HuH-7.5 (cell line): ENCODE results near the gene RPA3.

Experiments
- DNase-seq: peaks from one replicate; pipeline ENCODE4 v3.0.0; 2011; ENCODE audit warnings: low spot score

The RPA3 gene

GRCh38 chr7:7653593-7654187 is 64.7 kb downstream of the RPA3 start:
- no peak for DNase-seq

GRCh38 chr7:7652798-7653540 is 65.4 kb downstream of the RPA3 start:
- DNase-seq, result no peak

- no peak for DNase-seq
These were observed 66.9 kb downstream of the RPA3 start for GRCh38 chr7:7651479-7651878.

GRCh38 chr7:7650682-7651206 is 67.7 kb downstream of the RPA3 start:
- no peak for DNase-seq

- DNase-seq, result no peak
These were observed 70.8 kb downstream of the RPA3 start for GRCh38 chr7:7647495-7648036.

GRCh38 chr7:7642081-7642480 is 76.3 kb downstream of the RPA3 start:
- no peak for DNase-seq

- no peak for DNase-seq
These were observed 77.2 kb downstream of the RPA3 start for GRCh38 chr7:7641129-7641663.

GRCh38 chr7:7640221-7641128 is 77.9 kb downstream of the RPA3 start, which contains the start of gene UMAD1:
Gene UMAD1 (plus strand): TSS chr7:7640752. CDS start chr7:7673372, 32,620 bp downstream.
- peak; percentile 78 for DNase-seq

GRCh38 chr7:7639847-7640220 is 78.6 kb downstream of the RPA3 start:
- no peak for DNase-seq

GRCh38 chr7:7639421-7639820 is 79.0 kb downstream of the RPA3 start:
- DNase-seq, result no peak

GRCh38 chr7:7630626-7631329 is 87.6 kb downstream of the RPA3 start:
- DNase-seq, result no peak

GRCh38 chr7:7628476-7628875 is 89.9 kb downstream of the RPA3 start:
- no peak for DNase-seq

- no peak for DNase-seq
These were observed 97.7 kb downstream of the RPA3 start for GRCh38 chr7:7620644-7621210.

GRCh38 chr7:7620236-7620635 is 98.2 kb downstream of the RPA3 start:
- no peak for DNase-seq

GRCh38 chr7:7618410-7618809 is 100.0 kb downstream of the RPA3 start:
- no peak for DNase-seq

- no peak for DNase-seq
These were observed 100.9 kb downstream of the RPA3 start for GRCh38 chr7:7617550-7617949.

GRCh38 chr7:7614018-7614741 is 104.2 kb downstream of the RPA3 start:
- no peak for DNase-seq

GRCh38 chr7:7613210-7613609 is 105.2 kb downstream of the RPA3 start:
- DNase-seq, result no peak

- no peak for DNase-seq
These were observed 105.9 kb downstream of the RPA3 start for GRCh38 chr7:7612519-7612918.

GRCh38 chr7:7609330-7609729 is 109.1 kb downstream of the RPA3 start:
- no peak for DNase-seq
